Measurements from ENCODE around the gene PANX3.

PANX3 gene

DNA sequence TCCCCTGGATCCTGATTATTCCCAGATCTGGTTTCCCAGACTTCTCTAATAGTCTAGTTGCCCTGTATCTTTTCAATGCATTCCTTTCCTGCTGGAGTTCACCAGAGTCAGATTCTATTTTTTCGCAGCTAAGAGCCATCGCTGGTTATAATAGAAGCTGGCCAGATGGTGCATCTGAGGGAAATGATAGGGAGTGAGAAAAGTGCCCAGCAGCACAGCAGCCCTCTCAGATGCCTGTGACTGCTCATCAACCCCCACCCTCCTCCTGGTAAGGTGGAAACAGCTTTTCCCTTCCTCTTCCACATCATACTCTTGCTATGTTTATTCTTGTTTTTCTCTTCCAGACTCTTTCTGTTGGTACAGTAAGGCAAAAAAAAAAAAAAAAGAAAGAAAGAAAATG lies 28.7 kb upstream of the PANX3 start:
- TF ChIP-seq, protein P1, sequence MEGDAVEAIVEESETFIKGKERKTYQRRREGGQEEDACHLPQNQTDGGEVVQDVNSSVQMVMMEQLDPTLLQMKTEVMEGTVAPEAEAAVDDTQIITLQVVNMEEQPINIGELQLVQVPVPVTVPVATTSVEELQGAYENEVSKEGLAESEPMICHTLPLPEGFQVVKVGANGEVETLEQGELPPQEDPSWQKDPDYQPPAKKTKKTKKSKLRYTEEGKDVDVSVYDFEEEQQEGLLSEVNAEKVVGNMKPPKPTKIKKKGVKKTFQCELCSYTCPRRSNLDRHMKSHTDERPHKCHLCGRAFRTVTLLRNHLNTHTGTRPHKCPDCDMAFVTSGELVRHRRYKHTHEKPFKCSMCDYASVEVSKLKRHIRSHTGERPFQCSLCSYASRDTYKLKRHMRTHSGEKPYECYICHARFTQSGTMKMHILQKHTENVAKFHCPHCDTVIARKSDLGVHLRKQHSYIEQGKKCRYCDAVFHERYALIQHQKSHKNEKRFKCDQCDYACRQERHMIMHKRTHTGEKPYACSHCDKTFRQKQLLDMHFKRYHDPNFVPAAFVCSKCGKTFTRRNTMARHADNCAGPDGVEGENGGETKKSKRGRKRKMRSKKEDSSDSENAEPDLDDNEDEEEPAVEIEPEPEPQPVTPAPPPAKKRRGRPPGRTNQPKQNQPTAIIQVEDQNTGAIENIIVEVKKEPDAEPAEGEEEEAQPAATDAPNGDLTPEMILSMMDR (IDR thresholded peaks at IDR 0.05; ENCODE audit: insufficient read depth, low read depth, low read length, missing control alignments), result no peak
- H3K4me3 ChIP-seq (ENCODE audit: low read length), result no peak overlapping the region
- DNase-seq (ENCODE audit: low read depth), result no peak

DNA sequence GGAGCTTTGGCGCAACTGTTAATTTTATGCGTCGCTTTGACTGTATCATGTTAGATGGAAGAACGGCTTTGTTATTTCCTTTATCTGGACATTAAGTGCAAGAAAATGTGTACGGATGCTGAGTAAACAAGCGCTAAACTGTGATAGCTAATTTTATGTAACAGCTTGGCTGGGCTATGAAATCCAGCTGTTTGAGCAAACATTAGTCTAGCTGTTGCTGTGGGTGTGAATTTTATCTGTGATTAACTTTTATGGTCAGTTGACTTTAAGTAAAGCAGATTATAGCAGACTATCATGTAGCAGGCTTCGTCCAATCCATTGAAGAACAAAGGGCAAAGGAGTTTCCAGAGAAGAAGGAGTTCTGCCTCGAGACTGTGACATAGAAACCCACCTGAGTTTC lies 27.4 kb upstream of the PANX3 start:
- no peak for DNase-seq (ENCODE audit: low read depth)
- no peak overlapping the region for H3K4me3 ChIP-seq (ENCODE audit: low read length)
- TF ChIP-seq, protein P1 (IDR thresholded peaks at IDR 0.05; ENCODE audit: insufficient read depth, low read depth, low read length, missing control alignments), result no peak

DNA sequence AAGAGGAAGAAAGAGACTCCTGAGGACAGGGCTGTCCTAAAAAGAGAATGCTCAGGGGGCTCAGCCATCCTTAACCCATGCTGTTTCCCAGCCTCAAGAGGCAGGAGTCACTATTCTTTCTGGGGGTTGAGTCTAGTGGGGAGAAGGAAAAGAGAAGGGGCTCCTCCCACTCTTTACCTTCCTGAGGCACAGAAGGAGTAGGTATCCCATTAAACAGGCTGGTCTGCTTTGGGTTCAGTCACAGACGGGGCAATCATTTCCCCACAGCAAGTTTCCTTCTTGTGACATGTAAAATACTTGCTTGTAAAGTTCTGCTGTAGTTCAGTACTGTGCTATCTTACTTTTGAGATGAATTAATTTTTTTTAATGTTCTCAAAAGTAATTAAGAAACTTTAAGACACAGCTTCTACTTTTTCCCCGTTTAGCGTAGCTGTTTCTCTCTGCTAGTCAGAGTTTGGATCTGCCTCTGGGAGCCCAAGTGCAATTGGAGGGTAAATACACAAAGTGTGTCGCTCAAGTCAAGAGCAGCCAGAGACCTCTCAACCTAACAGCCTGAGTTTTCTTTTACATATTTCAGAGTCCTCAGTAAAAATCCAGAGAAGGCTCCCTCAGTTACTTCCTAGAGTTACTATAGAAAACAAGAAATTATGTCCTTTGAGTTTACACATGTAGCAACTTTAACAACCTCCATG lies 26.4 kb upstream of the PANX3 start:
- no peak overlapping the region for H3K4me3 ChIP-seq (ENCODE audit: low read length)
- TF ChIP-seq, protein P1 (IDR thresholded peaks at IDR 0.05; ENCODE audit: insufficient read depth, low read depth, low read length, missing control alignments), result no peak
- DNase-seq (ENCODE audit: low read depth), result no peak

DNA sequence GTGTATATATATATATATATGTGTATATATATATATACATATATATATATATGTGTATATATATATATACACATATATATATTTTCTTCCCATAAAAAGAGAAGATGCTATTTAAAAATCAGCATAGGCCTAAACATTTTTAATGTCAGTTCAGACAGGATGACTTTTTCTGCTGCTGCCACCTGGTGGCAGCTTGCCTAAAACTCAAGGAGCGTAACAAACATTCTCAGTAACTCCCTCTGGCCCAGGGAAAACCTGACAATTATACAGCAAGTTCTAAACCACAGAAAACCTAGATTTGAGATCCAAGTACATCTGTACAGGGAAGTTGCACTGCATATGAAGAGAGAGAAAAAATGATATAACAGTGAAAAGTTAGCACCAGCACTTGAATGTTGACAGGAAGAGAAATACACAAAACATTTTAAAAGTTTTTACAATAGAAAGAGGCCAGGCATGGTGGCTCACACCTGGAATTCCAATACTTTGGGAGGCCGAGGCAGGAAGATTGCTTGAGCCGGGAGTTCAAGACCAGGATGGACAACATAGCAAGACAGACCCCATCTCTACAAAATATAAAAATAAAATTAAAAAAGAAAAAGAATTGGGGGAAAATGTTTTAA lies 24.9 kb upstream of the PANX3 start:
- H3K4me3 ChIP-seq (ENCODE audit: low read length), result no peak overlapping the region
- TF ChIP-seq, protein P1 (IDR thresholded peaks at IDR 0.05; ENCODE audit: insufficient read depth, low read depth, low read length, missing control alignments), result peak; percentile 78
- DNase-seq (ENCODE audit: low read depth), result peak; percentile 64

DNA sequence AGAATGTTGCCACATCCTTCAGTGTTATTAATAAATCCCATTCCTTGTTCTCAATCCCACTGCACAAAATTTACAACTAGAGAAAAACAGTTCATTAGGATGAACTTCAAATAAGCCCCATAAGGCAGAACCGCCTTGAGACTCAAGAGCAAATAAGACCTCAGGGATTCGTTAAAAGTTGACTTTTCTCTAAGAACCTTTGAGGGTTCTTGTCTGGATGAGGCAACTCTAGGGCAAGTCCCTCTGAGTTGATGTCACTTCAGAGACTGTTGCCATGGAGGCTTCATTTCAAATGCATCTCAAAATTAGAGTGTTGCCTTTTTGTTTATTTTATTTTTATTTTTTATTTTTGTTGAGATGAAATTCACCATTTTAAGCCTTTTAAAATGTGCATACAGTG lies 19.8 kb upstream of the PANX3 start:
- DNase-seq (ENCODE audit: low read depth), result no peak
- TF ChIP-seq, protein P1 (IDR thresholded peaks at IDR 0.05; ENCODE audit: insufficient read depth, low read depth, low read length, missing control alignments), result no peak
- H3K4me3 ChIP-seq (ENCODE audit: low read length), result no peak overlapping the region

DNA sequence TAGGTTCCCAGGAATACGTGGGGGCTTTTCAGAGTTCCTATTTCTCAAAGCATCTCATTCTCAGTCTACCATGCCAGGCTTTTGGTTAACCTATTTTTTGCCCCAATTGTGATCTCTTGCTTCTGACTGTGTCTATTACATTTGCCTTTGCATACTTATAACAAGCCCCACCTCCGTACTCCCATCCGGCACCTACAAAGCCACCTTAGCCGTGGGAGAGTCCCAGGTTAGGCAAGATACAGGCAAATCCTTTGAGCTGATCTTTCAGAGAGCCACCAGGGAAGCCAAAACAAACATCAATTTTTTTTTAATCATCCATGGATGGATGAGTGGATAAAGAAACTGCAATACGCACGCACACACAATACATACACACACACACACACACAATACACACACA lies 18.6 kb upstream of the PANX3 start:
- TF ChIP-seq, protein P1 (IDR thresholded peaks at IDR 0.05; ENCODE audit: insufficient read depth, low read depth, low read length, missing control alignments), result no peak
- no peak overlapping the region for H3K4me3 ChIP-seq (ENCODE audit: low read length)
- DNase-seq (ENCODE audit: low read depth), result no peak

DNA sequence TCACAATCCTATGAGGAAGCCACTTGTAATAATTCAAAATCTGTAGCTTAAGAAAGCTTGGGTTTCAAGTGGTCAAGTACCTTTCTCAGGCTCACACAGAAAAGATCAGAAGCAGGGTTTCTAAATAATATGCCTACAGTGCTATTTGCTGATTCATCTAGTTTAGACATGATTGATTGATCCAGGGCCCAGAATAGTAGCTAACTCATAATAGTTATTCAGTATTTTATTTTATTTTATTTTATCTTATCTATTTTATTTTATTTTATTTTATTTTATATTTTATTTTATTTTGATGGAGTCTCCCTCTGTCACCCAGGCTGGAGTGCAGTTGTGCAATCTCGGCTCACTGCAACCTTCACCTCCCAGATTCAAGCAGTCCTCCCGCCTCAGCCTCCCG lies 15.9 kb upstream of the PANX3 start:
- H3K4me3 ChIP-seq (ENCODE audit: low read length), result no peak overlapping the region
- no peak for DNase-seq (ENCODE audit: low read depth)
- TF ChIP-seq, protein P1 (IDR thresholded peaks at IDR 0.05; ENCODE audit: insufficient read depth, low read depth, low read length, missing control alignments), result no peak

Data from epithelial cell of esophagus (primary cell).